Stimulated activated CD4-positive, alpha-beta T cell treated with anti-CD3 and anti-CD28 coated beads, Interleukin-15, amount 100 ng/mL, for 48 hours (primary cell): Measurements from ENCODE around the gene ABHD11.

Source experiments
- DNase-seq, 2 donors: peaks; one replicate each; pipeline ENCODE4 v3.0.0-alpha.2; 2020; ENCODE audit warnings: low read depth in 2 of 2

Gene ABHD11

DNA sequence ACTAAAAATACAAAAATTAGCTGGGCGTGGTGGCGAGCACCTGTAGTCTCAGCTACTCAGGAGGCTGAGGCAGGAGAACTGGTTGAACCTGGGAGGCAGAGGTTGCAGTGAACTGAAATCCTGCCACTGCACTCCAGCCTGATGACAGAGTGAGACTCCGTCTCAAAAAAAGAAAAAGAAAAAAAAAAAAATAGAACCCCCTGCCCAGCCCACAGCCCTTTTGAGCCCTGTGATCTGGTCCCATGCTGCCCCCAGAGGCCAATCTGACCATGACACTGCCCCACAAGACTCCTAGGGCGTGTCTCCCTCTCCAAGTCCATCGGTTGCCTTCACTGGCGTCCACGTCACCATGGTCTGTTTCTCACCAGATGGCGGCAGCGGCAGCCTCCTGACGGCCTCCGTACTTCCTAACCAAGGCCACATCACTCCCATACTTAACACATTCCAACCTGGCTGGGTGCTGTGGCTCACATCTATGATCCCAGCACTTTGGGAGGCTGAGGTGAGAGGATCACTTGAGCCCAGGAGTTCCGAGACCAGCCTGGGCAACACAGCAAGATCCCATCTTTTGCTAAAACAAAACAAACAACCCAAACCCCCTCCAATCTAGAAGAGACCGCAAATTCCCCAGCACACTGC is 37.1 kb downstream of the ABHD11 start:
- no peak for DNase-seq

DNA sequence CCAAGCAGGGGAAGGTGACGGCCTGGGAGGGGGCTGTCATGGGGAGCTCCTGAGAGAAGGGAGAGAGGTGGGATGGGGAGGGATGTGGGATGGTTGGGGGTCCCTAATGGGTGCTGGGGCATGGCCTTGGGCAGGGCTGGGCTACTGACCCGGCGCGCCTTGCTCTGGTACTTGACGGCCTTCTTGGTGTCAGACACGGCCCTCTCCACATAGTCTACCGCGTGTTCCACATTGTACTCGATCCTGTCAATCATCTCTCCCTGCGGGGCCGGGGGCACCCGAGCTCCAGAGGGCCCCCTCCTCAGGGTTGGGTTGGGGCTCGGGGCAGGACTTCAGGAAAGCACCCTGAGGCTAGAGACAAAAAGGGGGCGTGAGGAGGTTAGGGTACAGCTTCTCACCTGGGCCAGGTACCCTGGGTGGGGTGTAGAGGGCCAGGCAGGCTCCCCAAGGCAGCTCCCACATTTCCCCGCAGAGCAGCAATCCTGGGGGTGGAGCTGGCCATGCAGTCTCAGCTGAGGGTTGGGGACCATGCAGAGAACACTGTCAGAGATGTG is 37.9 kb downstream of the ABHD11 start:
- DNase-seq = no peak

DNA sequence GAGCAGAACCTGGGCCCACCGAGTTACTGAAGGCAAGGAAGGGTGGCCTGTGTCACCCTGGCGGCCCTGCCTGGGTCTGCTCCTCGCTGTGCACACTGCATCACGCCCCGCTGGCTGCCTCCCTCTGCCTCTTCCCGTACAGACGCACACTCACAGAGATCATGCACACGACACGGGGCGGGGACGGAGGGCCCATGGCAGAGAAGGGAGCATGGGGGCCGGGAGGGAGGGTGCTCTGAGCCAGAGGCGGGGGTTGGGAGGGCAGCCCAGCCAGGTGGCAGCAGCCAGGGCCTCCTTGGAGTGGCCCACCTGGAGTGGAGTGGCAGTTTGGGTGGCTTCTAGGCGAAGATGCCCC is 38.6 kb downstream of the ABHD11 start:
- DNase-seq = no peak

DNA sequence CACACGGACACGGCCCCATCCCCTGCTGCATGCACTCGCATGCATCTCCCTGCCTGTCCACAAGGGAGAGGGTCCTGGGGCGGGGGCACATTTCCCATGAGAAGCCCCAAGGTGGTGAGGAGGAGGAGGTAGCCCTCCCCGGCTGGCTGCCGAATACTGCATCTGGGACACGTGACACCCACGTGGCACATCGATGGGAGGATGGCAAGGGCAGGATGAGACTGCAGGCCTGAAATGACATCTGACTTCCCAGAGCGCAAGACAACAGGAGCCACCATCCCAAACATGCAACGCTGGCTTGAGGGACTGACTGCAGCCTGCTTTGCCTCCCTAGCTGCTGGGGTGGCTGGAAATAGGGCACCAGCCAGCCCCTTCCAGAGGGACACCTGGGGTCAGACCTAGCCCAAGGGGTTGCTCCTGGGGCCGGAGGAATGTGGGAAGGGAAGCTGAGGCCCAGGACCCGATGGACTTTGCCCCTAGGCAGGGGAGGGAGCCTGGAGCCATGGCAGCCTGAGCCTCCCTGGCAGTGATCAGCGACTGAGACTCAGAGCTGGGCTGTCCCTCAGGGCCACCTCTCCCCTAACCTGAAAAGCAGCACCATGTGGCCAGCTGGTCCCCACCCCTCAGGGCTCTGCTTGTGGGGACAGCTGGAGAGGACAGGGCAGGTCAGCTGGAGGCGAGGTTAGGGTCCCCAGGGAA is 39.1 kb downstream of the ABHD11 start:
- no peak for DNase-seq

- DNase-seq = no peak
These were observed 40.2 kb downstream of the ABHD11 start for GRCh38 chr7:73698410-73698809.

GRCh38 chr7:73696372-73696771 is 42.2 kb downstream of the ABHD11 start:
- DNase-seq = no peak

DNA sequence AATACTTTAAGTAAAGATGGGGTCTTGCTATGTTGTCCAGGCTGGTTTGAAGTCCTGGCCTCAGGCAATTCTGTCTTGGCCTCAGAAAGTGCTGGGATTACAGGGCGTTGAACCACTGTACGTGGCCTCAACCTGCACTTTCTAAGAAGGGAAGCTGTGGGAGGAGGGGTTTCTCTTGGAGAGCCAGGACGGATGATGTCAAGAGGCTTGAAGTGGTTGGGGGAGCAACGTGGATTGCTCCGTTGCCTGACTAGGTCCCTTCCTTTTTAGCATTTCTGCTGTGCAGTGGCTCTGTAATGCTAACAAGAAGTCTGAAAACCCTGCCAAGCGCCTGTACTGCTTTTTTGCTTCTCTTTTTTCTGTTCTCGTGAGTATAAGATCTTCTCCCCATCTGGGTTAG is 48.0 kb downstream of the ABHD11 start:
- DNase-seq = no peak

GRCh38 chr7:73688288-73688687 is 50.3 kb downstream of the ABHD11 start:
- DNase-seq = no peak
